GM12878 (cell line): ENCODE measurements around the gene SPATA6. TPM values are rescaled to one million over a fixed set of nuclear protein-coding genes. Genes with fewer than 3 reads are reported as not detected.
"Not testable (repeated sequence)": the region's sequence is repeated elsewhere in the genome, so short reads cannot be mapped to it uniquely, and the experiment has no call there.

ENCODE experiments used
- ATAC-seq: fragments of 200-7000 bp; cut with Tn5 transposase; 3 replicates; pipeline ENCODE4 v1.9.1; 2020; ENCODE audit warnings: mild to moderate bottlenecking, moderate library complexity
- BruUV-seq: library from RNA; stranded (reverse); fragments of 400-500 nt; replicated peaks from 2 replicates; lab custom pipeline; 2021; lab: Mats Ljungman, UMichigan
- CTCF ChIA-PET: fragments of 300-600 bp; sonication (Branson Sonifier 250); formaldehyde crosslinking; extraction: SDS; loops from one replicate; lab custom pipeline; 2021; ENCODE audit warnings: inconsistent platforms; lab: Yijun Ruan, JAX
- POLR2A ChIA-PET: fragments of 350-600 bp; formaldehyde crosslinking; extraction: SDS; loops from one replicate; lab custom pipeline; 2021; ENCODE audit warnings: inconsistent platforms; lab: Charles Lee
- RAD21 ChIA-PET: fragments of 300-600 bp; sonication (Branson Sonifier 250); formaldehyde crosslinking; loops from one replicate; lab custom pipeline; 2023; ENCODE audit warnings: antibody characterized with exemption; ENCODE audit not compliant: unreplicated experiment; lab: Charles Lee
- SMC1A ChIA-PET: fragments of 300-600 bp; sonication (Branson Sonifier 250); formaldehyde crosslinking; loops from one replicate; lab custom pipeline; 2023; ENCODE audit not compliant: unreplicated experiment, uncharacterized antibody; lab: Charles Lee
- DNase-seq: peaks from one replicate; pipeline ENCODE4 v3.0.0-alpha.2; 2011; ENCODE audit warnings: low read depth, low spot score
- FAIRE-seq: peaks from 3 replicates; lab custom pipeline; 2011; peaks lifted over from hg19 to GRCh38; lab: Jason Lieb, UNC
- H2AFZ ChIP-seq: 2 replicates; pipeline ENCODE4 v1.6.0; 2011; ENCODE audit warnings: low read depth, low read length, control low read depth; ENCODE audit not compliant: control insufficient read depth
- H3K27ac ChIP-seq: 2 replicates; pipeline ENCODE4 v1.5.1; 2011; ENCODE audit warnings: control low read depth; ENCODE audit not compliant: control insufficient read depth, insufficient read depth
- H3K27me3 ChIP-seq, 2 experiments: replicated peaks in 1 of 2; 2 replicates each; pipeline versions ENCODE4 v1.6.0 to v1.6.1; 2011; ENCODE audit warnings: low read length in 1 of 2; ENCODE audit not compliant: control insufficient read depth in 2 of 2, insufficient read depth in 2 of 2
- H3K36me3 ChIP-seq, 2 experiments: 2 replicates each; pipeline ENCODE4 v1.5.1; 2011; ENCODE audit warnings: low read length in 1 of 2; ENCODE audit not compliant: control insufficient read depth in 2 of 2, insufficient read depth in 2 of 2
- H3K4me1 ChIP-seq: 2 replicates; pipeline ENCODE4 v1.6.1; 2011; ENCODE audit warnings: mild to moderate bottlenecking, low read length, moderate library complexity, mixed read lengths; ENCODE audit not compliant: control insufficient read depth, insufficient read depth
- H3K4me2 ChIP-seq: 2 replicates; pipeline ENCODE4 v1.6.0; 2011; ENCODE audit warnings: control low read depth; ENCODE audit not compliant: control insufficient read depth, insufficient read depth
- H3K4me3 ChIP-seq: fragments of 200-600 bp; sonication (generic); 2 replicates; pipeline ENCODE4 v1.5.1; 2016
- H3K79me2 ChIP-seq: 2 replicates; pipeline ENCODE4 v1.6.0; 2011; ENCODE audit warnings: low read length; ENCODE audit not compliant: control insufficient read depth, insufficient read depth
- H3K9ac ChIP-seq: 2 replicates; pipeline ENCODE4 v1.8.0; 2011; ENCODE audit warnings: low read length, control low read depth, mixed read lengths; ENCODE audit not compliant: control insufficient read depth, insufficient read depth
- H3K9me3 ChIP-seq: replicated peaks from 3 replicates; pipeline ENCODE4 v1.5.1; 2011; ENCODE audit warnings: mild to moderate bottlenecking, low read length; ENCODE audit not compliant: control insufficient read depth, insufficient read depth
- H4K20me1 ChIP-seq: 2 replicates; pipeline ENCODE4 v1.6.0; 2011; ENCODE audit not compliant: control insufficient read depth, insufficient read depth
- BRCA1 ChIP-seq: IDR thresholded peaks from 2 replicates; pipeline ENCODE4 v1.6.1; 2011; ENCODE audit warnings: low read depth, low read length, improper control_type of control experiment
- HDGF ChIP-seq: fragments of 450-650 bp; IDR thresholded peaks from 2 replicates; pipeline ENCODE4 v1.6.1; 2016; ENCODE audit warnings: antibody characterized with exemption
- NFYA ChIP-seq: IDR thresholded peaks from 2 replicates; pipeline ENCODE4 v1.6.1; 2011; ENCODE audit warnings: low read depth, mild to moderate bottlenecking, low read length, improper control_type of control experiment, borderline replicate concordance
- NFYB ChIP-seq: IDR thresholded peaks from 2 replicates; pipeline ENCODE4 v1.6.1; 2011; ENCODE audit warnings: low read depth, mild to moderate bottlenecking, low read length, improper control_type of control experiment, moderate library complexity; ENCODE audit not compliant: insufficient read depth
- WGBS: methylation state at CpG from one replicate; pipeline ENCODE4 v1.1.6; 2016; ENCODE audit warnings: low lambda C conversion rate; ENCODE audit not compliant: insufficient replicate concordance, insufficient coverage; ENCODE audit errors: missing lambda C conversion rate; 5-methylcytosine and 5-hydroxymethylcytosine counted together
- in situ Hi-C: fragments of 300-500 bp; cut with MboI; formaldehyde crosslinking; loops from 9 replicates; pipeline ENCODE4 v1.14.3; 2018; ENCODE audit warnings: mixed read lengths
- intact Hi-C: fragments of 100-400 bp; cut with micrococcal nuclease; formaldehyde crosslinking; loops from one replicate; pipeline ENCODE4 v1.14.2; 2022; ENCODE audit not compliant: unreplicated experiment
- polyA plus RNA-seq, 11 experiments: library from polyadenylated mRNA; depleted of rRNA in 4 of 11; unstranded in 6 of 11; stranded (reverse) in 5 of 11; fragments of >200 nt; fragmentation: Nextera tagmentation in 4 of 11; fragmentation: Illumina TruSeq in 1 of 11; extraction: Ambion mirVana in 4 of 11; extraction: Trizol in 1 of 11; gene quantifications; 1 replicate in 1 of 11; 2 replicates in 10 of 11; pipeline versions ENCODE4 v1.2.1 to v1.2.3, GENCODE V29; 2011 to 2016; ENCODE audit warnings: inconsistent platforms in 2 of 11, missing spikeins in 2 of 11, low read depth in 1 of 11
- total RNA-seq, 4 experiments: library from RNA; depleted of rRNA in 3 of 4; stranded (reverse); fragments of >200 nt in 3 of 4; fragmentation: Illumina TruSeq in 1 of 4; extraction: Trizol in 1 of 4; gene quantifications; 2 replicates each; pipeline versions ENCODE4 v1.2.1 to v1.2.3, GENCODE V29; 2013 to 2021

SPATA6 gene
- total and polyA plus RNA-seq, 10 of the 15 experiments (the other 5 are each of a cell fraction or from before 2014, with no cell fraction given): 0.29 TPM; not detected in 9

- in situ Hi-C loops, H3K27ac ChIP-seq, H4K20me1 ChIP-seq, FAIRE-seq, H3K9ac ChIP-seq, DNase-seq, H3K4me1 ChIP-seq, SMC1A ChIA-PET, ATAC-seq, intact Hi-C loops, H3K9me3 ChIP-seq, H3K27me3 ChIP-seq, H3K36me3 ChIP-seq, POLR2A ChIA-PET, BruUV-seq, H3K4me3 ChIP-seq, RAD21 ChIA-PET, H2AFZ ChIP-seq, H3K79me2 ChIP-seq, CTCF ChIA-PET, H3K4me2 ChIP-seq: not testable (repeated sequence)
- WGBS: 60% methylated on average over 18 of the region's 29 CpGs
These were observed 36.5 kb downstream of the SPATA6 start for GRCh38 chr1:48435312-48436002.

DNA sequence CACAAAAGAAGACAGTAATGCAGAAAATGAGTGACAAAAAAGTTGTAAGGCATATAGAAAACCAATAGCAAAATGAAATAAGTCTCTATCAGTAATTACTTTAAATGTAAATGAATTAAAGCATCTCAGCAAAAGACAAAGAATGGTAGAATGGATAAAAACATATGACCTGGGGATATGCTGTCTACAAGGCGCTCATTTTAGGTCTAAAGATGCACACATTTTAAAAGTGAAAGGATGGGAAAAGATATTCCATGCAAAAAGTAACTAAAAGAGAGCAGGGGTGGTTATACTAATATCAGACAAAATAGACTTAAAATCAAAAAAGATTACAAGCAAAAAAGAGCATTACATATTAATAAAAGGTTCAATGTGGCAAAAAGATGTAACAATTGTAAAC lies 41.2 kb downstream of the SPATA6 start:
- Histone ChIP-seq H3K4me2 (no peak overlapping the region), H3K36me3 (no peaks in the 10 kb centered on the region), H4K20me1 (no peaks in the 10 kb centered on the region), H2AFZ (no peak overlapping the region), H3K4me3 (no peak overlapping the region), H3K79me2 (no peaks in the 10 kb centered on the region), H3K27me3 (no peaks in the 10 kb centered on the region), H3K9ac (no peak overlapping the region), H3K9me3 (no peaks in the 10 kb centered on the region), H3K4me1 (no peaks in the 10 kb centered on the region), H3K27ac (no peak overlapping the region)
- FAIRE-seq: no peak
- WGBS: 0% methylated on average over 1 of the region's 1 CpG
- RAD21 ChIA-PET: no interaction called here
- intact Hi-C loops (no loop called here), in situ Hi-C loops (no loop called here)
- no peak for TF ChIP-seq BRCA1
- TF ChIP-seq NFYA: no peak
- no peak for TF ChIP-seq NFYB
- no peak for TF ChIP-seq HDGF
- CTCF ChIA-PET: no interaction called here
- SMC1A ChIA-PET: no interaction called here
- no peak for DNase-seq
- POLR2A ChIA-PET: no interaction called here
- ATAC-seq: no peak
- no TSS peak for BruUV-seq
